Right renal cortex interstitium (tissue), 3 donors: Measurements from ENCODE around the gene FGF22. TPM values are rescaled to one million over a fixed set of nuclear protein-coding genes. Genes with fewer than 3 reads are reported as not detected.

ENCODE experiments used
- DNase-seq, 3 donors: peaks; one replicate each; pipeline ENCODE4 v3.0.0-alpha.2; 2013; ENCODE audit warnings: low read depth in 3 of 3, low spot score in 2 of 3
- polyA plus RNA-seq, 3 donors: library from polyadenylated mRNA; unstranded; fragments of 120-200 nt; gene quantifications; one replicate each; pipeline ENCODE4 v1.2.1, GENCODE V29; 2013; ENCODE audit not compliant: insufficient read length in 3 of 3

FGF22 gene
- polyA plus RNA-seq, 3 donors = 0.32 to 0.42 (median 0.35) TPM

DNA sequence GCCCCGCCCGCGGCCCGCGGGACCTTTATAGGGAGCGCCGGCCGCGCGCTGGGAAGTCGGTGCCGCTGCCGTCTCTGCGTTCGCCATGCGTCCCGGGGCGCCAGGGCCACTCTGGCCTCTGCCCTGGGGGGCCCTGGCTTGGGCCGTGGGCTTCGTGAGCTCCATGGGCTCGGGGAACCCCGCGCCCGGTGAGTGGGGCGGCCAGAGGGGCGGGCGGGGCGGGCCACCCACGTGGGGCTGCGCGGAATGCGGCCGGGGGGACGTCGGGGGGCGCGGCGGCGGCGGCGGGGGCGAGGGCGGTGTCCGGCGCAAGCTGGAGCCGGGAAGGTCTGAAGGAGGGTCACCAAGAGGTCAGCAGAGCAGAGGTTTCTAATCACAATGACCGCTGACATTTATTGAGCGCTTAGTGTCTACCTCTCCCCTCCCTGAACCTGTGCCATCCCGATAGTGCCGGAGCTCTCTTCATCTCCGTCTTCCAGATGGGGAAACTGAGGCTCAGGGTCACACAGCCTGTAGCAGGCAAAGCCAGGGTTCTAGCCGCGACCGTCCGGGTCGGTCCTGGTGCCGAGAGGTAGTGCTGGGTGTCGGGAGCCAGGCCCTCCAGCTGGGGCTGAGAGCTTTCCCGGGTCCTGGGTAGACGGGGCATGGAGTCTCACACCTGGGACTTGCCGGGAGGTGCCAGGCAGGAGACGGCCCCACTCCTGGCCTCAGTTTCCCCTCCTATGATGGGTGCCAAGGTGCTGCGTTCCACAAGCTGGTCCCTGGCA, 36.8 kb downstream of the FGF22 start, which contains the start of gene FSTL3:
TSS of gene FSTL3 (plus strand) at position 54 of the 767 bp plus-strand sequence. CDS start at position 86, 32 bp downstream.
- no peak for DNase-seq

DNA sequence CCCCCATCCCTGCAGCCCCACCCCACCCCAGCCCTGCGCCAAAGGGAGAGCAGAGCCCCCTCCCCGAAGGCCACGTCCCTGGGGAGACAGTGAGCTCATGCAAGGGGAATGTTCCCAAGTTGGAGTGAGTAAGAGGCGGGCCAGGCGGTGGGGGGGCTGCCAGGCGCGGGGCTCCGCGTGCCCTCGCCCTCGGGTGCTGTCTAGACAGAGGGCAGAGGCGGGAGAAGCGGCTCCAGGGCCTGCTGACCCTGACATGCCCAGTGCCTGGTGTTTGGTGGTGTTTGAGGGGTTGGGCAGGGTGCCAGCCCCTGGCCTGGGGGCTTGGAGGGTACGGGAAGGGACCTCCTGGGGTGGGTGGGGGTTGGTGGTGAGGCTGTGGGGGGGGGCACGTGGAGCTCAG, 37.5 kb downstream of the FGF22 start:
- DNase-seq = no peak

DNA sequence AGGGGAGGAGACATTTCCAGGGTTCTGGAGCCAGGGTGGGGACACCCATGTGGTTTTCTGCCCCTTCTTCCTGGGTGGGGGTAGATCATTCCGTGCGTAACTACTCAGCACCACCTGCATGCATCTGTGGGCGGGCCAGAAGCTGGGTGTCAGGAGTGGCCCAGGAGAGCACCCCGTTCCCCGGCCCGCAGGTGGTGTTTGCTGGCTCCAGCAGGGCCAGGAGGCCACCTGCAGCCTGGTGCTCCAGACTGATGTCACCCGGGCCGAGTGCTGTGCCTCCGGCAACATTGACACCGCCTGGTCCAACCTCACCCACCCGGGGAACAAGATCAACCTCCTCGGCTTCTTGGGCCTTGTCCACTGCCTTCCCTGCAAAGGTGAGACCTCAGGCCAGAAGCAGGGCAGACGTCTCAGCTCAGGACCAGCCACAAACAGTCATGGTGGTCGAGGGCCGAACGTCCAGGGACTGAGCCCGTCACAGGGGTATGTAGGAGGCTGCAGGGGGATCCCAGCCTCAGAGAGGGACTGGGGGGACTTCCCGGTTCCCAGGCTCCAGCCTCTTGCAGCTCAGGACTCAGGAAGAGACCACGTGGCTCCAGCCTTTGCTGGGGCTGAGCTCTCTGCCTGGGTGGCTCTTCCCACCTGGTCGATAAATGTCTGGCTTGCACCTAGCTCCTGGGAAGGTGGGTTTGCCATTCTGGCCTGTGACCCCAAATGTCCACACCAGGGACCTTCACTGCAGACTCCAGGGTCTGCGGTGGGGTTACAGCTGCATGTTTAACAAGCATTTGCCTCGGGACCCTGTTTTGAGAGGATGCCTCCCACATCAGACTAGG, 38.1 kb downstream of the FGF22 start:
- no peak for DNase-seq

DNA sequence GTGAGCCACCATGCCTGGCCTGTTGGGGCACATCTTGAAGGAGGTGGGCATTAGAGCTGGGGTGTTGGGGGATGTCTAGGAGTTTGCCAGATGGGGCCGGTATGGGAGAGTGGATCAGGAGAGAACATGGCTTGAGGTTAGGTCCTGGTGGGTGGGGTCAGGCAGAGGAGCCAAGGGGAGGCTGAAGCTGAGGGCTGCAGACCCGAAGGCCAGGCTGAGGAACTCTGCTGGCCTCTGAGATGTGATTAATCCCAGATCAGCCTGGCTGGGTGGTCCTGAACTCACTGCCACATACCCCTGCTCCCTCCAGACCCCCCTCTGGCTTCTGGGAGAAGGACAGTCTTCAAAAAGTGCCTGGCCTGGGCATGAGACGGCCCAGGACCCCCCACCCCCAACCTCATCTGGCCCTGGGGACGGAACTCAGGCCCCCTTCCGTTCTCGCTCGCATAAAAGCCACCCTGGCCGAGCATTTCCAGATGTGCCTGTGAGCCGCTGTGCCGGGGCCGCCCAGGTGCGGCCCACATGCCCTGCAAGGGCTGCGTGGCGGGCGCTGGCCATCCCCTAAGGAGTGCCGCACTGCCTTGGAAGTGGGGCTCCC, 39.2 kb downstream of the FGF22 start:
- no peak for DNase-seq

DNA sequence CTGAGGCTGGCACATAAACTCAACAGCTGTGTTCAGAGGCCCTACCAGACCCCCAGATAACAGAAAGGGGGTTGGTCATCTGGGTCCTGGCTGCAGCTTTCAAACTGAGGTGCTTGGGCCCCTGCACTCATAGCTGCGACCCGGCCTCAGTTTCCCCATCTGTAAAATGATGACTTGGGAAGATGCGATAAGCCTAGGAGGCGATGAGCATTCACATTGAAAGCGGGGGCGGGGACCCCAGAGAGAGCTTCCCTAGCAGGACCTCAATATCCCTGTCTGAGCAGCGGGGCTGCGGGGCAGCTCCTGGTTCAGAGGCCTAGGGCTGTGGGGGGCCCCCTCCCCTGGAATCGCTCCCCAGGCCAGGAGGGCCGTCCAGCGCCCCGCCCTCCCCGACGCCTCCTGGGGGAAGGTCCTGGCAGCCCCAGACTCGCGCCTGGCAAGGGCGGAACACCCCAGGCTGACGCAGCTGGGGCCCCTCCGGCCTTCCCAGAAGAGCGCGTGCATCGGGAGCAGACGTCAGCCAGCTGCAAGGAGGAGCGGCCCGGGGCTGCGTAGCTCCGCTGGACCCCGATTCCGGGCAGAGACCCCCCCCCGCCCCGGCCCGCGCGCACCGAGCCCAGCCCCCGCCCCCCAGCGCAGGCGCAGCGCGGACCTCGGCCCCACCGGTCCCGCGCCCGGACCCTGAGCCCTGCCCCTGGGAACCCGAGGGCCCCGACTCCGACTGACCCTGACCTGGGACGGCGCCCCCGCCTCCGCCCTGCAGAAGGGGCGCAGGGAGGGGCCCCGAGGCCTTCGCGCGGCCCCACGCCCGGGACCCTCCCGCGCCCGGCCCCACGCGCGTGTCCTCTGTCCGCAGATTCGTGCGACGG, 40.0 kb downstream of the FGF22 start:
- no peak for DNase-seq

DNA sequence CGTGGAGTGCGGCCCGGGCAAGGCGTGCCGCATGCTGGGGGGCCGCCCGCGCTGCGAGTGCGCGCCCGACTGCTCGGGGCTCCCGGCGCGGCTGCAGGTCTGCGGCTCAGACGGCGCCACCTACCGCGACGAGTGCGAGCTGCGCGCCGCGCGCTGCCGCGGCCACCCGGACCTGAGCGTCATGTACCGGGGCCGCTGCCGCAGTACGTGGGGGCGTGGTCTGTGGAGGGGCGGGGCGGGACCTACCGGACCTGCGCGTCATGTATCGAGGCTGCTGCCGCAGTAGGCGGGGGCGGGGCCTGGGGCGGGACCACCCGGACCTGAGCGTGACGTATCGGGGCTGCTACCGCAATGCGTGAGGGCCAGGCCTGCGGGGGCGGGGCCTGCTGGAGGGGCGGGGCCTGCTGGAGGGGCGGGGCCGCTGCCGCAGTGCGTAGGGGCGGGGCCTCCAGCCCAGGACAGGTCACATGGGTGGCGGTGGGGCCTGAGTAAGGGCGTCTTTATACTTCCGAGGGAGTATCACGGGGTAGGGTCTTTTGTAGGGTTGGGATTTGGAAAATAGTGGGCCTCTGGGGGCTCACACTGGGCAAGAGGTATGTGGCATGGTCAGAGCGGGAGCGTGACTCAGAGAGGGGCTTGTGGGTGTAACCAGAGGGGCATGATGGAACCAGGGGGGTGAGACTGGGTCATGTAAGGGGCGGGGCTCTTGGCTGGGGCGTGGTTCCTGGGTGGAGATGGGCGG, 40.8 kb downstream of the FGF22 start:
- peak; percentile 80 to 91 (median 89) for DNase-seq

DNA sequence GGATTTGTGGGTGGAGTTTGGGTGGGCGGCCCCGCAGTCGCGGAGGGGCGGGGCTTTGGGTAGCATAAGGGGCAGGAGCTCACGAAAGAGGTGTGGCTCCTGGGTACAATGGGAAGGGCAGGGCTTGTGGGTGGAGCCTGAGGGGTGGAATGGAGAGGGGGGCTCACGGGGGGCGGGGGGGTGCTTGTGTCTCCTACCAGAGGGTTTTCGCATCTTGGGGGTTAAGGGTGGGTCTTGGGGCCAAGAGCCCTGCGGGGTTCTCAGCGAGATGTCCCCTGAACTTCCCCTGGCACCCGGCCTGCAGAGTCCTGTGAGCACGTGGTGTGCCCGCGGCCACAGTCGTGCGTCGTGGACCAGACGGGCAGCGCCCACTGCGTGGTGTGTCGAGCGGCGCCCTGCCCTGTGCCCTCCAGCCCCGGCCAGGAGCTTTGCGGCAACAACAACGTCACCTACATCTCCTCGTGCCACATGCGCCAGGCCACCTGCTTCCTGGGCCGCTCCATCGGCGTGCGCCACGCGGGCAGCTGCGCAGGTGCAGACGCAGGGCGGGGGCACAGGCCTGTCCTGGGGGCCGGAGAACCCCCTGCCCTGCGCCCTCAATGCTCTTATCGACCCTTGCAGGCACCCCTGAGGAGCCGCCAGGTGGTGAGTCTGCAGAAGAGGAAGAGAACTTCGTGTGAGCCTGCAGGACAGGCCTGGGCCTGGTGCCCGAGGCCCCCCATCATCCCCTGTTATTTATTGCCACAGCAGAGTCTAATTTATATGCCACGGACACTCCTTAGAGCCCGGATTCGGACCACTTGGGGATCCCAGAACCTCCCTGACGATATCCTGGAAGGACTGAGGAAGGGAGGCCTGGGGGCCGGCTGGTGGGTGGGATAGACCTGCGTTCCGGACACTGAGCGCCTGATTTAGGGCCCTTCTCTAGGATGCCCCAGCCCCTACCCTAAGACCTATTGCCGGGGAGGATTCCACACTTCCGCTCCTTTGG, 41.6 kb downstream of the FGF22 start:
- DNase-seq = no peak

DNA sequence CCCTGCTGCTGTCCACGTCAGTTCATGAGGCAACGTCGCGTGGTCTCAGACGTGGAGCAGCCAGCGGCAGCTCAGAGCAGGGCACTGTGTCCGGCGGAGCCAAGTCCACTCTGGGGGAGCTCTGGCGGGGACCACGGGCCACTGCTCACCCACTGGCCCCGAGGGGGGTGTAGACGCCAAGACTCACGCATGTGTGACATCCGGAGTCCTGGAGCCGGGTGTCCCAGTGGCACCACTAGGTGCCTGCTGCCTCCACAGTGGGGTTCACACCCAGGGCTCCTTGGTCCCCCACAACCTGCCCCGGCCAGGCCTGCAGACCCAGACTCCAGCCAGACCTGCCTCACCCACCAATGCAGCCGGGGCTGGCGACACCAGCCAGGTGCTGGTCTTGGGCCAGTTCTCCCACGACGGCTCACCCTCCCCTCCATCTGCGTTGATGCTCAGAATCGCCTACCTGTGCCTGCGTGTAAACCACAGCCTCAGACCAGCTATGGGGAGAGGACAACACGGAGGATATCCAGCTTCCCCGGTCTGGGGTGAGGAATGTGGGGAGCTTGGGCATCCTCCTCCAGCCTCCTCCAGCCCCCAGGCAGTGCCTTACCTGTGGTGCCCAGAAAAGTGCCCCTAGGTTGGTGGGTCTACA, 43.1 kb downstream of the FGF22 start:
- no peak for DNase-seq

DNA sequence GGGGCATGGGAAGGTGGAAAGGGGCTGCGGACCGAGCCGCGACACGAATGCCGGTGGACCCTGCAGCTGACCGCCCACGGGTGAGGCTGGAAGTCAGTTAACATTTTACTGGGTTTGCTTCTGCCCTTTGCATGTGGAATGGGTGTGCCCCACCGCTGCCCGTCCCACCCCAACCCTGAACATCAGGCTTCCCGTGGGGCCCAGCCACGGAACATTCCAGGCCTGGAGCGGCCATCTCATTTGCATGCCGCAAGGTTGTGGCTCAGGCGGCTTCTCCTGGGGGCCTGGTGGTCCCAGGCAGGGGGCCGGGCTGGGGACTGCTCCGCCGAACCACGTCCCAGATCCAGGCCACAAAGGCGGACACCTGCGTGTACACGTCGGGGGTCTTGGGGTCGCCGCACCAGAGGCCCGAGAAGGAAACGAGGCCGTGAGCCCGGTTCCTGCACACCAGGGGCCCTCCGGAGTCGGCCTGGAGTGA, 45.8 kb downstream of the FGF22 start:
- no peak for DNase-seq

DNA sequence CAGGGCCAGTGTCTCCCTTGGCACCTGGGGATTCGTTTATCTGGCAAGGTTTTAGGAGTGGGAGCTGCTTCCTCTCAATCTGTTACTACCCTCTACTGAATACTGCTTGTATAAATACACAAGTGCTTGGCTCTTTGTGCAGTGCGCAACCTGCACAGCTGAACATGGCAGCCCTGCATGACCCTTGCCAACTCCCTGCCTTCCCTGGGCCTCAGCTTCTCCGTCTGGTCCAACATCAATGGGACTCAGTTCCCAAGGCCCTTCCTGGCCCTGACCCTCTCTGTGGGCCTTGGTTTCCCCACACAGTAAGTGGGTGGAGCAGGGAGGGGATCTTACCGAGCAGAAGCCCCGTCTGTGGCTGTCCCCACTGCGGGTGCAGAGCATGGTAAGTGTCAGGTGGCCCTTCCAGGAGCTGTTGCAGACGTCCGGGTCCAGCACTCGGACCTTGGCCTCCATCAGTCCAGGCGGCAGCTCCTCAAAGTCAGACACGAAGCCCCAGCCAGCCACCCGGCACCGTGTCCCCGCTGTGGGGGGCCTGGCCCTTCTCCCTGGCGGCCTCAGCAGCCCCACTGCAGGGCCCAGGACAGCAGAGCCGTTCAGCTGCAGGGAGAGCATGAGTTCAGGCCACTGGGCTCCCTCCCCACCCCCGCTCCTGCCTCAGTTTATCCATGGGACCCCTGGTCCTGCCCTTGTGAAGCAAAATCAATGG, 47.1 kb downstream of the FGF22 start:
- no peak for DNase-seq

DNA sequence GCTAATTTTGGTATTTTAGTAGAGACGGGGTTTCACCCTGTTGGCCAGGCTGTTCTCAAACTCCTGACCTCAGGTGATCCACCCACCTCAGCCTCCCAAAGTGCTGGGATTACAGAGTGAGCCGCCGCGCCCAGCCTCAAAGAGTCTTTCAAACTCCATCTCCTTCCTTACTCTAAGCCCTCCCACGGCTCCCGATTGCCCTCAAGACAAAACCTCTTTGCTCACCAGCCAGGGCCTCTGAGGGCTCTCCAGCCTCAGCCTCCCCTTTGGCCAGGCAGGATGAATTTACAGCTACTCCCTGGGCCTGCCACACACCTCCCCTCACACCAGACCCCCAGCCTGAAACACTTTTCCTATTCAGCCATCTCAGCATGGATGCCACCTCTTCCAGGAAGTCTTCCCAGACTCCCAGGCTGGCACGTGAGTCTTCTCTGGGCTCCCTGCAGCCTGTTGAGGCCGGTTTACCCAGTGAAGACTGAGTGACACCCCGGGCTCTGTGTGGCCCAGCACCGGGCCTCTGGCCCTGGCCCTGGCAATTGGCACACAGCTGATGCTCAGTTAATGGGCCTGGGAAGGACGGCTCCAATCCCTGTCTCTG, 48.0 kb downstream of the FGF22 start:
- no peak for DNase-seq

DNA sequence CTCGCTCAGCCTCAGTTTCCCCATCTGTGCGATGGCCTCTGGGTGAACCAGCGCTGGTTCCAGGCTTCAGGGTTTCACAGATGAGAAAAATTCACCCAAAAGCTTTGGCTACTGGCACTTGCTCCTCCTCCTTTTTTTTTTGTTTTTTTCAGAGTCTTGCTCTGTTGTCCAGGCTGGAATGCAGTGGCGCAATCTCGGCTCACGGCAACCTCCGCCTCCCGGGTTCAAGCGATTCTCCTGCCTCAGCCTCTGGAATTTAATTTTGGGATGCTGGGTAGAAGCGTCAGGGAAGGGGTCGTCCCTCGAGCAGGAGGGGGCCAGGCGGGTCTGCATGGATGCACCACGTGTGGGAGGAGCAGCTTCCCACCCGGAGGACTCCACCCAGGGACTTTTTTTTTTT, 48.5 kb downstream of the FGF22 start:
- DNase-seq = no peak

DNA sequence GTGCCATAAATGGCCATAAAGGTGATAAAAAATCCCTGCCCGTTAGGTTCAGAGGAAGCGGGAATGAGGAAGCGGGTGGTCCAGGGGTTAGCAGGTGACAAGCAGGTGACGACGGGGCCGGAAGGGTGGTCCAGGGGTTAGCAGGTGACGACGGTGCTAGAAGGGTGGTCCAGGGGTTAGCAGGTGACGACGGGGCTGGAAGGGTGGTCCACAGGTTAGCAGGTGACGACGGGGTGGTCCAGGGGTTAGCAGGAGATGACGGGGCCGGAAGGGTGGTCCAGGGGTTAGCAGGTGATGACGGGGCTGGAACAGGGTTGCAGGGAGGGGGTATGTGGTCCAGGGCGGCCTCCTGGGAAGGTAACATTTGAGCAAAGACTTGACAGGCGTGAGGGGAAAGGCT, 49.3 kb downstream of the FGF22 start:
- DNase-seq = no peak

DNA sequence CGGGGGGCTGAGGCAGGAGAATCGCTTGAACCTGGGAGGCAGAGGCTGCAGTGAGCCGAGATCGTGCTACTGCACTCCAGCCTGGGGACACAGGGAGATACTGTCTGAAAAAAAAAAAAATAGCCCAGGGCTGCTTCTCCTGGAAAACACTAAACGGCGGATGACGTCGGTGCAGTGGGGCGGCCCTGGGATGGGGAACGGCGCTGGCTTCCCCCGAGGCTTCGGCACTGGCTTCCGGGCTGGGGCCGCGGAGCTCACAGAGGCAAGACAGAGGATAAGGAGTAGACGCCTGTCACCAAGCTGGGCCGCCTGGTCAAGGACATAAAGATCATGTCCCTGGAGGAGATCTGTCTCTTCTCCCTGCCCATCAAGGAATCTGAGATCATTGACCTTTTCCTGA, 50.5 kb downstream of the FGF22 start:
- DNase-seq = no peak
